H1 (cell line): ENCODE data around the gene QRICH1. TPM values are rescaled to one million over a fixed set of nuclear protein-coding genes. Genes with fewer than 3 reads are reported as not detected.

Experiments used
- CTCF ChIA-PET: fragments of 300-600 bp; sonication (Branson Sonifier 250); formaldehyde crosslinking; loops from one replicate; lab custom pipeline; 2021; ENCODE audit not compliant: partially characterized antibody; lab: Charles Lee
- POLR2A ChIA-PET: fragments of 300-600 bp; sonication (Branson Sonifier 250); formaldehyde crosslinking; loops from one replicate; lab custom pipeline; 2021; ENCODE audit warnings: inconsistent platforms; ENCODE audit not compliant: partially characterized antibody; lab: Charles Lee
- DNase-seq, 2 experiments: peaks; one replicate each; pipeline versions ENCODE4 v3.0.0 to v3.0.0-alpha.2; 2010 to 2022; ENCODE audit warnings: low spot score in 2 of 2, low read depth in 1 of 2, mixed read lengths in 1 of 2
- FAIRE-seq: peaks from 2 replicates; lab custom pipeline; 2011; peaks lifted over from hg19 to GRCh38; lab: Jason Lieb, UNC
- H2AFZ ChIP-seq: 2 replicates; pipeline ENCODE4 v1.8.1; 2012; ENCODE audit warnings: low read length, inconsistent platforms
- H2AK5ac ChIP-seq: 2 replicates; pipeline ENCODE4 v1.6.1; 2013; ENCODE audit warnings: low read depth, low read length
- H2BK120ac ChIP-seq: replicated peaks from 2 replicates; pipeline ENCODE3; 2013; ENCODE audit warnings: low read depth, low read length, inconsistent platforms
- H2BK12ac ChIP-seq: 2 replicates; pipeline ENCODE4 v1.6.1; 2013; ENCODE audit warnings: low read depth, low read length
- H2BK15ac ChIP-seq: 2 replicates; pipeline ENCODE4 v1.6.1; 2013; ENCODE audit warnings: low read length
- H2BK20ac ChIP-seq: 2 replicates; pipeline ENCODE4 v1.6.1; 2013; ENCODE audit warnings: low read length
- H2BK5ac ChIP-seq: 2 replicates; pipeline ENCODE4 v1.6.1; 2013; ENCODE audit warnings: low read depth, low read length
- H3K14ac ChIP-seq: 2 replicates; pipeline ENCODE4 v1.6.1; 2013; ENCODE audit warnings: inconsistent platforms; ENCODE audit not compliant: insufficient read length
- H3K18ac ChIP-seq: 2 replicates; pipeline ENCODE4 v1.6.1; 2013; ENCODE audit warnings: low read length; ENCODE audit errors: extremely low read depth
- H3K23ac ChIP-seq: 2 replicates; pipeline ENCODE4 v1.6.1; 2013; ENCODE audit warnings: inconsistent platforms; ENCODE audit not compliant: insufficient read length
- H3K23me2 ChIP-seq: 2 replicates; pipeline ENCODE4 v1.6.1; 2013; ENCODE audit warnings: low read depth, low read length
- H3K27ac ChIP-seq: 2 replicates; pipeline ENCODE4 v1.6.1; 2011; ENCODE audit warnings: low read depth, low read length, inconsistent platforms
- H3K27me3 ChIP-seq, 4 experiments: replicated peaks in 1 of 4; 1 replicate in 1 of 4; 2 replicates in 3 of 4; pipeline versions ENCODE4 v1.6.1 to v1.8.1; 2011 to 2013; ENCODE audit warnings: low read length in 3 of 4, mild to moderate bottlenecking in 3 of 4, inconsistent platforms in 2 of 4, mixed read lengths in 2 of 4, moderate library complexity in 1 of 4; ENCODE audit not compliant: control insufficient read depth in 3 of 4, insufficient read depth in 3 of 4; ENCODE audit errors: extremely low read depth in 1 of 4
- H3K36me3 ChIP-seq, 4 experiments: 2 replicates each; pipeline versions ENCODE4 v1.6.1 to v1.8.1; 2011 to 2013; ENCODE audit warnings: mild to moderate bottlenecking in 4 of 4, low read length in 3 of 4, moderate library complexity in 2 of 4, control low read depth in 1 of 4, inconsistent platforms in 1 of 4; ENCODE audit not compliant: insufficient read depth in 4 of 4, control insufficient read depth in 2 of 4
- H3K4ac ChIP-seq: replicated peaks from 2 replicates; pipeline ENCODE3; 2013; ENCODE audit warnings: low read length, low read depth, mixed read lengths, inconsistent platforms; ENCODE audit not compliant: insufficient read length
- H3K4me1 ChIP-seq, 4 experiments: replicated peaks in 1 of 4; 1 replicate in 1 of 4; 2 replicates in 3 of 4; pipeline versions ENCODE4 v1.6.1 to v1.8.1; 2011 to 2013; ENCODE audit warnings: low read length in 3 of 4, inconsistent platforms in 2 of 4, mixed read lengths in 1 of 4; ENCODE audit not compliant: insufficient read depth in 4 of 4, control insufficient read depth in 3 of 4
- H3K4me2 ChIP-seq, 2 experiments: 2 replicates each; pipeline versions ENCODE4 v1.6.1 to v1.8.1; 2011 to 2013; ENCODE audit warnings: low read depth in 2 of 2, low read length in 2 of 2, control low read depth in 1 of 2, inconsistent platforms in 1 of 2, mild to moderate bottlenecking in 1 of 2; ENCODE audit not compliant: insufficient read depth in 1 of 2
- H3K4me3 ChIP-seq, 4 experiments: fragments of 200-600, 300-600 bp in 1 of 4; sonication (generic), shearing (Covaris generic), sonication (Bioruptor Twin) in 1 of 4; 2 replicates each; pipeline versions ENCODE4 v1.5.1 to v1.8.1; 2011 to 2016; ENCODE audit warnings: low read length in 4 of 4, low read depth in 3 of 4, control low read depth in 2 of 4, inconsistent platforms in 2 of 4, mild to moderate bottlenecking in 2 of 4, mixed read lengths in 1 of 4, moderate library complexity in 1 of 4; ENCODE audit not compliant: insufficient read depth in 2 of 4; ENCODE audit errors: extremely low read depth in 1 of 4
- H3K56ac ChIP-seq: replicated peaks from 2 replicates; pipeline ENCODE3; 2013; ENCODE audit warnings: low read depth, mild to moderate bottlenecking, mixed read lengths, low read length, inconsistent platforms; ENCODE audit not compliant: insufficient read length
- H3K79me1 ChIP-seq: 2 replicates; pipeline ENCODE4 v1.6.1; 2013; ENCODE audit warnings: low read depth, low read length, control low read depth
- H3K79me2 ChIP-seq, 2 experiments: 2 replicates each; pipeline versions ENCODE4 v1.6.1 to v1.8.1; 2012 to 2013; ENCODE audit warnings: low read length in 2 of 2, mild to moderate bottlenecking in 2 of 2, inconsistent platforms in 1 of 2; ENCODE audit not compliant: insufficient read depth in 2 of 2, control insufficient read depth in 1 of 2
- H3K9ac ChIP-seq, 4 experiments: replicated peaks in 1 of 4; 1 replicate in 1 of 4; 2 replicates in 3 of 4; pipeline versions ENCODE4 v1.6.1 to v1.8.1; 2011 to 2013; ENCODE audit warnings: low read depth in 3 of 4, low read length in 3 of 4, control low read depth in 2 of 4, mild to moderate bottlenecking in 2 of 4, moderate library complexity in 2 of 4, inconsistent platforms in 1 of 4; ENCODE audit errors: extremely low read depth in 1 of 4
- H3K9me3 ChIP-seq, 2 experiments: 2 replicates each; pipeline versions ENCODE4 v1.6.1 to v1.8.1; 2012 to 2013; ENCODE audit warnings: mild to moderate bottlenecking in 2 of 2, moderate library complexity in 2 of 2, control low read depth in 1 of 2, inconsistent platforms in 1 of 2, low read depth in 1 of 2, low read length in 1 of 2, mixed read lengths in 1 of 2; ENCODE audit not compliant: insufficient read depth in 2 of 2
- H4K20me1 ChIP-seq, 2 experiments: replicated peaks in 1 of 2; 2 replicates each; pipeline versions ENCODE3 to v1.8.1; 2011 to 2013; ENCODE audit warnings: inconsistent platforms in 2 of 2, low read length in 2 of 2, mild to moderate bottlenecking in 1 of 2; ENCODE audit not compliant: insufficient read depth in 2 of 2, control insufficient read depth in 1 of 2
- H4K5ac ChIP-seq: 2 replicates; pipeline ENCODE4 v1.6.1; 2013; ENCODE audit warnings: low read length, low read depth, mixed read lengths, inconsistent platforms; ENCODE audit not compliant: insufficient read length
- H4K8ac ChIP-seq: 2 replicates; pipeline ENCODE4 v1.8.0; 2013; ENCODE audit warnings: mild to moderate bottlenecking, moderate library complexity, low read length, inconsistent platforms; ENCODE audit not compliant: insufficient read depth; ENCODE audit errors: extremely low read depth
- H4K91ac ChIP-seq: replicated peaks from 2 replicates; pipeline ENCODE3; 2013; ENCODE audit warnings: low read length, mixed read lengths, inconsistent platforms; ENCODE audit not compliant: insufficient read length
- WGBS, 2 experiments: shearing (Covaris generic) in 1 of 2; methylation state at CpG; one replicate each; pipeline versions ENCODE4 v1.1.6 to v1.1.7; 2013 to 2015; ENCODE audit warnings: low lambda C conversion rate in 2 of 2, mixed read lengths in 2 of 2, inconsistent platforms in 1 of 2, low coverage in 1 of 2, missing lambda C conversion rate in 1 of 2; ENCODE audit not compliant: insufficient replicate concordance in 2 of 2, insufficient coverage in 1 of 2, insufficient read length in 1 of 2; ENCODE audit errors: extremely low coverage in 1 of 2, missing lambda C conversion rate in 1 of 2; 5-methylcytosine and 5-hydroxymethylcytosine counted together
- polyA plus RNA-seq, 7 experiments: library from polyadenylated mRNA; depleted of rRNA in 3 of 7; stranded (reverse) in 5 of 7; unstranded in 2 of 7; fragments of >200 nt in 5 of 7; fragments of 200-250 nt in 2 of 7; gene quantifications; 1 replicate in 5 of 7; 2 replicates in 1 of 7; 4 replicates in 1 of 7; pipeline versions ENCODE4 v1.2.1 to v1.2.3, GENCODE V29; 2011 to 2013; ENCODE audit warnings: missing spikeins in 2 of 7, mixed read lengths in 2 of 7
- total RNA-seq: library from RNA; stranded (reverse); fragmentation: NEBNext Ultra II Directional; extraction: Animal tissue kit (Norgen Biotek cat#: 25700); gene quantifications from 2 replicates; pipeline ENCODE4 v1.2.1, GENCODE V29; 2021

Gene QRICH1
- total and polyA plus RNA-seq, 2 of the 8 experiments (the other 6 are each of a cell fraction or from before 2014, with no cell fraction given) = 128 to 142 TPM

DNA sequence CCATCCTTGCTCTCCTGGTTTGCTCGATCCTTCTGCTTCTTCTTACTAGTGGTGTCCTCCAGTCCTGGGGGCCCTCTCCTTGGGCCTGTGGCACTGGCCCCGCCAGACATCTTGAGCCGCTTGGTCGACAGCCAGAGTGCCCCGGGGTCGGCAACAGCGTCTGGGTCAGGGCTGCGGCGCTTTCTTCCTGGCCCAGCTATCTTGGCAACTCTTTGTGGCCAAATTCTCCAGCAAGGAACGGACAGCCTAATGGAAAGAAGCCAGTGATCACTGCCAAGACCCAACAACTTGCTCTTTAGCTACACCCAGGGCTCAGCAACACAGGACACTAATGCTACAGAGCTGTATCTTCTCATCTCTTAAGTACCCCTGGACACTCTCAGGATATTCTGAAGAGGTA, 25.2 kb upstream of the QRICH1 start:
- H3K79me1 ChIP-seq = peaks cover 9% of the 10 kb centered on the region
- 98% methylated on average over 9 of the region's 10 CpGs; no CpG with 5 or more reads in 1 of the 2 experiments for WGBS, 2 experiments
- H3K27me3 ChIP-seq = no peaks in the 10 kb centered on the region
- H2BK5ac ChIP-seq = no peak overlapping the region
- H2AFZ ChIP-seq = no peak overlapping the region
- H3K79me2 ChIP-seq = peaks cover 0 to 10% of the 10 kb centered on the region in 2 experiments; a peak in 2 of 4 replicates
- H3K4ac ChIP-seq = no peak overlapping the region
- no peak overlapping the region for H4K8ac ChIP-seq
- no peak overlapping the region for H2BK12ac ChIP-seq
- H2BK120ac ChIP-seq = no peak overlapping the region
- ChIA-PET POLR2A (interaction anchor here (1.2 to 25.5 kb wide), 5 partner anchors 10 to 107 kb away, joined by 3 to 508 read pairs (median 5); partner anchors contain the start of genes IMPDH2, QARS1 and QRICH1), CTCF (interaction anchor here (0.9 to 1.9 kb wide), 4 partner anchors 11 to 97 kb away, joined by 3 to 5 read pairs (median 4); partner anchors contain the start of gene NDUFAF3)
- no peak overlapping the region; a peak in 2 of 8 replicates for H3K4me3 ChIP-seq
- no peak overlapping the region for H2AK5ac ChIP-seq
- no peak overlapping the region for H3K14ac ChIP-seq
- no peak overlapping the region for H3K56ac ChIP-seq
- FAIRE-seq = no peak
- DNase-seq = no peak
- H3K9me3 ChIP-seq = no peaks in the 10 kb centered on the region
- no peak overlapping the region for H2BK15ac ChIP-seq
- H3K4me2 ChIP-seq = peak overlapping the region in 1 of 2 experiments; percentile 92; a peak in 1 of 4 replicates
- peaks cover 5% of the 10 kb centered on the region for H3K23me2 ChIP-seq
- no peak overlapping the region for H4K5ac ChIP-seq
- H4K91ac ChIP-seq = no peak overlapping the region
- H3K23ac ChIP-seq = no peak overlapping the region
- H3K18ac ChIP-seq = no peak overlapping the region
- H2BK20ac ChIP-seq = no peak overlapping the region
- H3K9ac ChIP-seq = no peak overlapping the region
- H3K27ac ChIP-seq = no peak overlapping the region
- H3K4me1 ChIP-seq = peaks cover 0 to 11% (median 6%) of the 10 kb centered on the region in 4 experiments; a peak in 5 of 7 replicates
- H4K20me1 ChIP-seq = peaks cover 0 to 13% of the 10 kb centered on the region in 2 experiments
- H3K36me3 ChIP-seq = peaks cover 18 to 58% (median 50%) of the 10 kb centered on the region in 4 experiments
